Measurements from ENCODE around the gene PLCH1. TPM values are rescaled to one million over a fixed set of nuclear protein-coding genes. Genes with fewer than 3 reads are reported as not detected.

Gene PLCH1
- total and polyA plus RNA-seq, 2 of the 13 experiments (the other 11 are each of a cell fraction or from before 2014, with no cell fraction given) = 2.0 to 3.0 TPM

DNA sequence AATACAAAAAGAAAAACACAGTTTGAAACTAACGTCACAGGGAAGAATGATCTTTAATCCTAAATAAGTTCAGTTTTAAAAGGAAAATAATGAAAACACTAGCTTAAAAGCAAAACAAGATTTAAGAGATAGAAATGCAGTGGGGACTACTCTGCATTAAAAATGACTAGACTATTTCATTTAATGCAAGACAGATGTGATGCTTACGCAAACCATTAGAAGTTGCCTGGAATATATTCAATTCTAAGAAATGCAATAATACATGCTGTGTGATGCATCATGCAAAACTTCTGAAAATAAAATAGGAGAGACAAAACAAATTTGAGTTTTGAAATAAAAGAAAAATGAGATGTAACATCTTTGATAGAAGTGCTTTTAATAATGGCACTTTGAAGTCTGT, 353.8 kb downstream of the PLCH1 start (continued):
- TF ChIP-seq ARID4A (CRISPR knock-in tag; IDR thresholded peaks at IDR 0.05; ENCODE audit: borderline replicate concordance) (no peak), SSRP1 (CRISPR knock-in tag; IDR thresholded peaks at IDR 0.05) (no peak)

DNA sequence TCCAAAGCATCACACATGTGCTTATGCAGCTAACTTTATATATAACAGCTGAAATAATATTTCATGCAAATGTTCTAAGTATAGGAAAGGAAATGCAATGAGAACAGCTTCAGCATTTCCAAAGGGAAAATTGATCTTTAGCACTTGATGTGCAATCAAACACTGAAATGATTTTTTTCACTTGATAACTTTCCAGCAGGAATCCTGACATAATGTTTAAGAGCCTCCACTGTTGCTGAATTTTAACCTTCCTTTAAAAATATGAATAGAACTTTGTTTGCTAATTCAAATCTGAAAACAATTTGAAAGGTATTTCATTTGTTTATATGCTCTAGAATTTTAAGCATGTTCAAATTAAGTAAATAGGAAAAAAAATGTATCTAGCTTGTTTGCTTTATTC, 354.5 kb downstream of the PLCH1 start:
- H3K27me3 ChIP-seq (ENCODE audit: control insufficient read depth in 1 of 2, insufficient read depth in 2 of 2, low read length in 2 of 2) = peaks cover 0 to 5% of the 10 kb centered on the region in 2 experiments; a peak in 1 of 5 replicates
- H3K9me3 ChIP-seq (ENCODE audit: low read length) = no peaks in the 10 kb centered on the region
- no peaks in the 10 kb centered on the region for H4K20me1 ChIP-seq (ENCODE audit: insufficient read depth, low read length)
- no peaks in the 10 kb centered on the region for H3K79me2 ChIP-seq (ENCODE audit: insufficient read depth, low read length)
- no peak overlapping the region for H3K4me3 ChIP-seq (replicated peaks in 1 of 3; ENCODE audit: insufficient read depth in 1 of 3, low read depth in 2 of 3, low read length in 3 of 3)
- FAIRE-seq (no peak), ATAC-seq (no peak), DNase-seq (ENCODE audit: low spot score) (no peak)
- H3K9ac ChIP-seq (ENCODE audit: insufficient read depth, low read depth, low read length) = no peak overlapping the region
- CTCF ChIA-PET (ENCODE audit: low intra/inter-chr PET ratio, low total read pairs) = no interaction called here
- no peaks in the 10 kb centered on the region for H3K4me1 ChIP-seq (ENCODE audit: insufficient read depth, low read length)
- no peak overlapping the region for H2AFZ ChIP-seq (ENCODE audit: low read length)
- intact Hi-C loops (cut with micrococcal nuclease; ENCODE audit: unreplicated experiment) (no loop called here), in situ Hi-C loops (cut with HindIII; ENCODE audit: extremely low pct_ligation_motif_present, low pct_unique_long_range_greater_than_20kb) (no loop called here)
- H3K27ac ChIP-seq (ENCODE audit: extremely low read length, insufficient read depth, low read length) = no peak overlapping the region
- POLR2A ChIA-PET = no interaction called here
- BruUV-seq (replicated peaks) = no TSS peak
- no peaks in the 10 kb centered on the region for H3K36me3 ChIP-seq (replicated peaks in 1 of 2; ENCODE audit: control insufficient read depth in 1 of 2, insufficient read depth in 2 of 2, low read length in 2 of 2)
- TF ChIP-seq ZNF274 (CRISPR knock-in tag; IDR thresholded peaks at IDR 0.05) = no peak
- no peak for TF ChIP-seq EP300 (IDR thresholded peaks at IDR 0.05; ENCODE audit: low read depth in 2 of 2, low read length in 2 of 2)
- TF ChIP-seq EP300 (CRISPR knock-in tag; IDR thresholded peaks at IDR 0.05; ENCODE audit: borderline replicate concordance) = no peak
- no peak for TF ChIP-seq SATB2 (CRISPR knock-in tag; IDR thresholded peaks at IDR 0.05)
- TF ChIP-seq KDM1A (CRISPR knock-in tag; IDR thresholded peaks at IDR 0.05) = no peak
- TF ChIP-seq SKI (IDR thresholded peaks at IDR 0.05; ENCODE audit: partially characterized antibody) = no peak
- TF ChIP-seq, protein P1, sequence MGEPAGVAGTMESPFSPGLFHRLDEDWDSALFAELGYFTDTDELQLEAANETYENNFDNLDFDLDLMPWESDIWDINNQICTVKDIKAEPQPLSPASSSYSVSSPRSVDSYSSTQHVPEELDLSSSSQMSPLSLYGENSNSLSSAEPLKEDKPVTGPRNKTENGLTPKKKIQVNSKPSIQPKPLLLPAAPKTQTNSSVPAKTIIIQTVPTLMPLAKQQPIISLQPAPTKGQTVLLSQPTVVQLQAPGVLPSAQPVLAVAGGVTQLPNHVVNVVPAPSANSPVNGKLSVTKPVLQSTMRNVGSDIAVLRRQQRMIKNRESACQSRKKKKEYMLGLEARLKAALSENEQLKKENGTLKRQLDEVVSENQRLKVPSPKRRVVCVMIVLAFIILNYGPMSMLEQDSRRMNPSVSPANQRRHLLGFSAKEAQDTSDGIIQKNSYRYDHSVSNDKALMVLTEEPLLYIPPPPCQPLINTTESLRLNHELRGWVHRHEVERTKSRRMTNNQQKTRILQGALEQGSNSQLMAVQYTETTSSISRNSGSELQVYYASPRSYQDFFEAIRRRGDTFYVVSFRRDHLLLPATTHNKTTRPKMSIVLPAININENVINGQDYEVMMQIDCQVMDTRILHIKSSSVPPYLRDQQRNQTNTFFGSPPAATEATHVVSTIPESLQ (CRISPR knock-in tag; conservative IDR thresholded peaks at IDR 0.05) = no peak
- no peak for TF ChIP-seq SAP130 (CRISPR knock-in tag; IDR thresholded peaks at IDR 0.05; ENCODE audit: low read depth)
- TF ChIP-seq ZSCAN21 (CRISPR knock-in tag; IDR thresholded peaks at IDR 0.05; ENCODE audit: borderline replicate concordance) = no peak
- TF ChIP-seq IKZF1 (IDR thresholded peaks at IDR 0.05) = no peak
- no peak for TF ChIP-seq FOXK1 (CRISPR knock-in tag; IDR thresholded peaks at IDR 0.05; ENCODE audit: borderline replicate concordance, low read depth)
- TF ChIP-seq, protein P2, sequence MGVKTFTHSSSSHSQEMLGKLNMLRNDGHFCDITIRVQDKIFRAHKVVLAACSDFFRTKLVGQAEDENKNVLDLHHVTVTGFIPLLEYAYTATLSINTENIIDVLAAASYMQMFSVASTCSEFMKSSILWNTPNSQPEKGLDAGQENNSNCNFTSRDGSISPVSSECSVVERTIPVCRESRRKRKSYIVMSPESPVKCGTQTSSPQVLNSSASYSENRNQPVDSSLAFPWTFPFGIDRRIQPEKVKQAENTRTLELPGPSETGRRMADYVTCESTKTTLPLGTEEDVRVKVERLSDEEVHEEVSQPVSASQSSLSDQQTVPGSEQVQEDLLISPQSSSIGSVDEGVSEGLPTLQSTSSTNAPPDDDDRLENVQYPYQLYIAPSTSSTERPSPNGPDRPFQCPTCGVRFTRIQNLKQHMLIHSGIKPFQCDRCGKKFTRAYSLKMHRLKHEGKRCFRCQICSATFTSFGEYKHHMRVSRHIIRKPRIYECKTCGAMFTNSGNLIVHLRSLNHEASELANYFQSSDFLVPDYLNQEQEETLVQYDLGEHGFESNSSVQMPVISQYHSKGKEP (CRISPR knock-in tag; IDR thresholded peaks at IDR 0.05) = no peak
- no peak overlapping the region for H3K4me2 ChIP-seq (ENCODE audit: low read depth, low read length)

Measured in HepG2 (cell line).